GM13977 (cell line): Measurements from ENCODE around the gene DEFB113.

Experiments
- DNase-seq: peaks from one replicate; pipeline ENCODE4 v3.0.0; 2012; ENCODE audit warnings: low spot score
- in situ Hi-C: fragments of 300-500 bp; cut with MboI; formaldehyde crosslinking; loops from one replicate; pipeline ENCODE4 v1.12.0; 2022; ENCODE audit warnings: low sequenced_read_pairs, low pct_unique_long_range_greater_than_20kb, mixed read lengths, inconsistent platforms; ENCODE audit not compliant: unreplicated experiment
- TF ChIP-seq, protein P1 (sequence below): IDR thresholded peaks from 2 replicates; pipeline ENCODE4 v1.5.1; 2012; ENCODE audit warnings: mild to moderate bottlenecking, control low read depth; ENCODE audit not compliant: insufficient read depth; ENCODE audit errors: extremely low read depth, missing control alignments

Gene DEFB113

DNA sequence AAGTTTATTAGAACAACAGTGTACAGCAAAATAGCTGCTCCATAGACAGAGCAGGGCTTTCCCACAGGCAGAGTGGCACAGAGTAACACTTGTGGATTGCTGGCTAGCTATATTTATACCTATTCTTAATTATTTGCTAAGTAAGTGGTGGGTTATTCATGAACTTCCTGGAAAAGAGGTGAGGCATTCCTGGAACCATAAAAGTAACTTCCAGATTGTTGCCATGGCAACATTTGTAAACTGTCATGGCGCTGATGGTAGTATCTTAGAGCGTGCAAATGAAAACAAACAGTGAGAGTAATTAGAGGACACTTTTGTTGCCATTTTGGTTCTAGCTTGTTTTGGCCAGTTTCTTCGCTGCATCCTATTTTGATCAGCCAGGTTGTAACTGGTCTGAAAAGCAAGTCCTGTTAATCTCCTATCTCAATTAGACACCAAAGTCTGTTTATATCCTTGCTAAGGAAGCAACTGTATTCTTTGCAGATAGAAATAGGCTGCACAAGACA, 29.4 kb downstream of the DEFB113 start:
- DNase-seq = no peak
- in situ Hi-C loops = no loop called here
- TF ChIP-seq, protein P1, sequence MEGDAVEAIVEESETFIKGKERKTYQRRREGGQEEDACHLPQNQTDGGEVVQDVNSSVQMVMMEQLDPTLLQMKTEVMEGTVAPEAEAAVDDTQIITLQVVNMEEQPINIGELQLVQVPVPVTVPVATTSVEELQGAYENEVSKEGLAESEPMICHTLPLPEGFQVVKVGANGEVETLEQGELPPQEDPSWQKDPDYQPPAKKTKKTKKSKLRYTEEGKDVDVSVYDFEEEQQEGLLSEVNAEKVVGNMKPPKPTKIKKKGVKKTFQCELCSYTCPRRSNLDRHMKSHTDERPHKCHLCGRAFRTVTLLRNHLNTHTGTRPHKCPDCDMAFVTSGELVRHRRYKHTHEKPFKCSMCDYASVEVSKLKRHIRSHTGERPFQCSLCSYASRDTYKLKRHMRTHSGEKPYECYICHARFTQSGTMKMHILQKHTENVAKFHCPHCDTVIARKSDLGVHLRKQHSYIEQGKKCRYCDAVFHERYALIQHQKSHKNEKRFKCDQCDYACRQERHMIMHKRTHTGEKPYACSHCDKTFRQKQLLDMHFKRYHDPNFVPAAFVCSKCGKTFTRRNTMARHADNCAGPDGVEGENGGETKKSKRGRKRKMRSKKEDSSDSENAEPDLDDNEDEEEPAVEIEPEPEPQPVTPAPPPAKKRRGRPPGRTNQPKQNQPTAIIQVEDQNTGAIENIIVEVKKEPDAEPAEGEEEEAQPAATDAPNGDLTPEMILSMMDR = no peak

DNA sequence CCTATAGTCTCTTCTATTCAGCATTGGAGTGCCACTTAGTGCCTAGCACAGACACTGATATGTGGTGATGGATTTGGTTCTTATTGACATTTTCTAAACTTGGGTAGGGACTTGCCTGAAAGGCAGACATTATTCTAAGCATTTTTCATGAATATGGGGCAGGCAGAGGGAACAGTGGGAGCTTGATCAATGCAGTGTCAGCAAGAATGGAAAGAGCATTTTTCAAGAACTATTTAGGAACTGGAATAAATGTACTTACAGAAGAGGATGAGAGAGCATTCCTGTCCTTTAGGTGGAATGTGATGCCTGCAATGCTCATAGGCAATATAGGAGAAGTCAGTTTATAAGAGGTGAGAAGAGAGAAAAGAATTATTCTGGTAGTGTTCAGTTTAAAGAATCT, 31.6 kb downstream of the DEFB113 start:
- DNase-seq = no peak
- TF ChIP-seq, protein P1 = no peak
- in situ Hi-C loops = no loop called here

DNA sequence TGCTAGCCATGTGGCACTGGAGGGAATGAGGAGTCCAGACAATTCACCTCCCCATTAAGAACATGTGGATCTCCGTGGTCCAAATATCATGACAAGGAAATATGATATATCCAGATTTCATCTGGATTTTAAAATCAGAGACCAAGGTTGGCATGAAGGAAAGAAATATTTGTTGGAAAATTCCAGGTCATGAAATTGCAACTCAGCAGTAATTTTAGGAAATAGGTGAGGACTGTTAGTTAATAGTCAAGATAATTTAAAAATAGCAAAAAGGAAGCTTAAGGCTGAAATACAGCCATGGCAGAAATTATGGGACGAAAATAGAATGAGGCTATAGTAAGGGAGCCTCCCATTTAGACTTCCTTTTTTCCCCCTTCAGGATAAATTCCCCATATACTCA, 32.4 kb downstream of the DEFB113 start:
- TF ChIP-seq, protein P1 = no peak
- in situ Hi-C loops = no loop called here
- DNase-seq = no peak

DNA sequence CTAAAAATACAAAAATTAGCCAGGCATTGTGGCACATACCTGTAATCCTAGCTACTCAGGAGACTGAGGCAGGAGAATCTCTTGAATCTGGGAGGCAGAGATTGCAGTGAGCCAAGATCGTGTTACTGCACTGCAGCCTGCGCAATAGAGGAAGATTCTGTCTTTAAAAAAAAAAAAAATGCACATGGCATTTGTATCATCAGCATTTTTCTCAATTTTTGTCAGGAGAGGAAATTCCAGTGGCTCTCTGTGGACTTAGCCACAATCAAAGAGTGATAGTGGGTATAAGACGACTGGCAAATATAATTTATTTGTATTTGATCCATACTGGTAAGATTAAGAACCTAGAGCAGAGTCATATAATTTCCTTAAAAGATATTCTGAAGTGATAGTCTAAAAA, 34.0 kb downstream of the DEFB113 start:
- no peak for DNase-seq
- in situ Hi-C loops = no loop called here
- TF ChIP-seq, protein P1 = no peak

DNA sequence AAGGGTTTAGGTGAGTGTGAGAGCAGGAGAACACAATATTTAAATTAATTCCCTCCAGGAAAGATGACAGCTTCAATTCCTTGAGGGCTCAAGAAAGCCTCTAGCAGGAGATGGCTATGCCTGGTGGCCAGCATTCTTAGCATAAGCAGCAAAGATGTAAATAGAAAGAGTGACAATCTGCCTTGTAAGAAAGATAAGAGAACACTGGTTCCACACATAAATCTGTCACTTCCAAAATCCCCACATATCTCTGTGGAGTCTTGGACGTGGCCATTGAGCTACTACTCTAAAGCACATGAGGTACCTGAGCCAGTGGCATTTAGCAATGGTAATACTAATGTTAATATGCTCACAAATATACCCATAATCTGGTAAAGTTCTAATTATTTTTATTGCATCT, 34.7 kb downstream of the DEFB113 start:
- TF ChIP-seq, protein P1 = no peak
- in situ Hi-C loops = no loop called here
- DNase-seq = no peak

DNA sequence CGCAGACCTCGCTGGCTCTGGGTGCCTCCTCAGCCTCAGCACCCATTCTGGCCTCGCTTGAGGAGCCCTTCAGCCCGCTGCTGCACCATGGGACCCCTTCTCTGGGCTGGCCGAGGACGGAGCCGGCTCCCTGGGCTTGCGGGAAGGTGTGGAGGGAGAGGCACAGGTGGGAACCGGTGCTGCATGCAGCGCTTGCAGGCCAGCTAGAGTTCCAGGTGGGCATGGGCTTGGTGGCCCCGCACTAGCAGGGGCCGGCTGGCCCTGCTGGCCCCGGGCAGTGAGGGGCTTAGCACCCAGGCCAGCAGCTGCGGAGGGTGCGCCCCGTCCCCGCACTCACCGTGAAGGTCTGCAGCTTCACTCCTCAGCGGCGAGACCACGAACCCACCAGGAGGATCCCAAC, 35.9 kb downstream of the DEFB113 start:
- TF ChIP-seq, protein P1 = no peak
- in situ Hi-C loops = no loop called here
- DNase-seq = no peak

DNA sequence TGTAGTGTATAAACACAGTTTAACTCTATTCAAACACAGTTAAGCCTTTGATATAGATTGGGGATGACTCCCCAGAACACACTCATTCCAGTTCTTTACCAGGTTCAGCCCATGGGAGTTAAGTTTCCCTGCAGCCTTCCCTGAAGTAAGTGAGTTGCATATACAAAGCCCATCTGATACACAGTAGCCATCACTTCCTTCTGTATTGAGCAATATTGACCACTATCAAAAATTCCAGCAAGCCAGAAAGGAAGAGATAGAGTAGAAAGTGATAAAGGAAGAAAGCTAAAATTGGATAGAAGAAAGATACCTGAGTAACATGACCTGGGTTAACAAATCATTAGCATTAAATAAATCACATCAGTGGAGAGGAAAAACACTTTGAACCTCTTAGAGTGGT, 40.1 kb downstream of the DEFB113 start:
- TF ChIP-seq, protein P1 = no peak
- in situ Hi-C loops = no loop called here
- DNase-seq = no peak
